HEK293 (cell line): ENCODE results near the gene PDGFC.

ENCODE experiments used
- CTCF ChIA-PET: fragments of 350-600 bp; formaldehyde crosslinking; extraction: SDS; loops from one replicate; lab custom pipeline; 2021; ENCODE audit warnings: antibody characterized with exemption; lab: Yijun Ruan, JAX
- POLR2A ChIA-PET: fragments of 300-600 bp; formaldehyde crosslinking; extraction: SDS; loops from one replicate; lab custom pipeline; 2020; ENCODE audit warnings: antibody characterized with exemption, inconsistent platforms; lab: Yijun Ruan, JAX
- H3K27ac ChIP-seq: fragments of 200-500 bp; sonication (Bioruptor generic); 2 replicates; pipeline ENCODE4 v1.5.1; 2014; ENCODE audit warnings: low read depth, low read length, control low read depth, inconsistent platforms; ENCODE audit errors: extremely low read depth
- H3K36me3 ChIP-seq, 2 experiments: fragments of 200-500 bp in 1 of 2; sonication (Bioruptor generic) in 1 of 2; 1 replicate in 1 of 2; 2 replicates in 1 of 2; pipeline ENCODE4 v1.5.1; 2014 to 2017; ENCODE audit warnings: inconsistent platforms in 2 of 2, low read length in 2 of 2; ENCODE audit not compliant: control insufficient read depth in 2 of 2, insufficient read depth in 1 of 2
- H3K4me1 ChIP-seq: fragments of 200-500 bp; sonication (Bioruptor generic); 2 replicates; pipeline ENCODE4 v1.5.1; 2014; ENCODE audit warnings: mild to moderate bottlenecking, low read length, inconsistent platforms; ENCODE audit not compliant: control insufficient read depth, insufficient read depth
- H3K4me3 ChIP-seq: 2 replicates; pipeline ENCODE4 v1.5.1; 2011; ENCODE audit warnings: low read depth, mild to moderate bottlenecking, control low read depth, low read length, moderate library complexity
- H3K9me3 ChIP-seq: fragments of 200-500 bp; sonication (Bioruptor generic); 2 replicates; pipeline ENCODE4 v1.5.1; 2014; ENCODE audit warnings: low read depth, low read length, inconsistent platforms; ENCODE audit not compliant: control insufficient read depth, insufficient read depth
- KLF8 ChIP-seq: fragments of 450-650 bp; formaldehyde crosslinking; IDR thresholded peaks from 2 replicates; pipeline ENCODE4 v1.5.1; 2016; ENCODE audit warnings: missing biosample characterization, missing genetic modification characterization
- MEIS1 ChIP-seq: sonication (generic); formaldehyde crosslinking; IDR thresholded peaks from 2 replicates; pipeline ENCODE4 v1.8.1; 2022; ENCODE audit warnings: missing genetic modification reagents, mild to moderate bottlenecking, borderline replicate concordance
- MZF1 ChIP-seq: fragments of 450-650 bp; formaldehyde crosslinking; IDR thresholded peaks from 2 replicates; pipeline ENCODE4 v1.5.1; 2017; ENCODE audit warnings: missing biosample characterization, missing genetic modification characterization, borderline replicate concordance
- PRDM1 ChIP-seq: fragments of 450-650 bp; formaldehyde crosslinking; IDR thresholded peaks from 2 replicates; pipeline ENCODE4; 2016; ENCODE audit warnings: missing biosample characterization, missing genetic modification characterization
- PRDM10 ChIP-seq: fragments of 450-650 bp; formaldehyde crosslinking; IDR thresholded peaks from 2 replicates; pipeline ENCODE4 v1.5.1; 2016; ENCODE audit warnings: missing biosample characterization, missing genetic modification characterization
- SP3 ChIP-seq: fragments of 450-650 bp; formaldehyde crosslinking; IDR thresholded peaks from 2 replicates; pipeline ENCODE4 v1.5.1; 2016; ENCODE audit warnings: missing biosample characterization, missing genetic modification characterization
- WT1 ChIP-seq: fragments of 450-650 bp; formaldehyde crosslinking; IDR thresholded peaks from 2 replicates; pipeline ENCODE4 v1.5.1; 2016; ENCODE audit warnings: missing biosample characterization, missing genetic modification characterization
- ZNF114 ChIP-seq: fragments of 450-650 bp; formaldehyde crosslinking; IDR thresholded peaks from 2 replicates; pipeline ENCODE4 v1.5.0; 2017; ENCODE audit warnings: missing biosample characterization, missing genetic modification characterization
- ZNF155 ChIP-seq: fragments of 450-650 bp; formaldehyde crosslinking; IDR thresholded peaks from 2 replicates; pipeline ENCODE4 v1.5.1; 2016; ENCODE audit warnings: missing biosample characterization, missing genetic modification characterization
- ZNF214 ChIP-seq: fragments of 450-650 bp; formaldehyde crosslinking; IDR thresholded peaks from 2 replicates; pipeline ENCODE4 v1.5.1; 2017; ENCODE audit warnings: missing biosample characterization, mild to moderate bottlenecking, missing genetic modification characterization, borderline replicate concordance
- ZNF311 ChIP-seq: fragments of 450-650 bp; formaldehyde crosslinking; IDR thresholded peaks from 2 replicates; pipeline ENCODE4 v1.5.1; 2017; ENCODE audit warnings: missing biosample characterization, missing genetic modification characterization, borderline replicate concordance
- ZNF558 ChIP-seq: fragments of 450-650 bp; formaldehyde crosslinking; IDR thresholded peaks from 2 replicates; pipeline ENCODE4 v1.5.1; 2016; ENCODE audit warnings: missing biosample characterization, missing genetic modification characterization
- ZNF560 ChIP-seq: fragments of 450-650 bp; formaldehyde crosslinking; IDR thresholded peaks from 2 replicates; pipeline ENCODE4 v1.5.1; 2017; ENCODE audit warnings: missing biosample characterization, missing genetic modification characterization, borderline replicate concordance
- ZNF561 ChIP-seq: fragments of 450-650 bp; IDR thresholded peaks from 2 replicates; pipeline ENCODE4 v1.5.1; 2018; ENCODE audit warnings: missing biosample characterization, missing genetic modification characterization, borderline replicate concordance
- ZNF776 ChIP-seq: fragments of 450-650 bp; formaldehyde crosslinking; IDR thresholded peaks from 2 replicates; pipeline ENCODE4 v1.5.0; 2017; ENCODE audit warnings: missing biosample characterization, missing genetic modification characterization, borderline replicate concordance
- ZXDB ChIP-seq: fragments of 450-650 bp; formaldehyde crosslinking; IDR thresholded peaks from 2 replicates; pipeline ENCODE4 v1.5.1; 2016; ENCODE audit warnings: missing biosample characterization, missing genetic modification characterization
- TF ChIP-seq, protein P1 (sequence below): fragments of 450-650 bp; formaldehyde crosslinking; IDR thresholded peaks from 2 replicates; pipeline ENCODE4 v1.5.1; 2016; ENCODE audit warnings: missing biosample characterization, missing genetic modification characterization
- TF ChIP-seq, protein P2 (sequence below): fragments of 450-650 bp; formaldehyde crosslinking; IDR thresholded peaks from 2 replicates; pipeline ENCODE4 v1.5.1; 2017; ENCODE audit warnings: missing biosample characterization, missing genetic modification characterization

Gene PDGFC

GRCh38 chr4:156886481-156886880 is 85.1 kb downstream of the PDGFC start:
- Histone ChIP-seq H3K36me3 (no peaks in the 10 kb centered on the region), H3K27ac (no peak overlapping the region), H3K4me1 (no peaks in the 10 kb centered on the region)
- no peak for TF ChIP-seq ZNF558 (tag by site-specific recombination)
- TF ChIP-seq, all 188 proteins: peak for 0
- ChIA-PET POLR2A (no interaction called here), CTCF (no interaction called here)
- H3K9me3 ChIP-seq: no peaks in the 10 kb centered on the region
- H3K4me3 ChIP-seq: no peak overlapping the region

DNA sequence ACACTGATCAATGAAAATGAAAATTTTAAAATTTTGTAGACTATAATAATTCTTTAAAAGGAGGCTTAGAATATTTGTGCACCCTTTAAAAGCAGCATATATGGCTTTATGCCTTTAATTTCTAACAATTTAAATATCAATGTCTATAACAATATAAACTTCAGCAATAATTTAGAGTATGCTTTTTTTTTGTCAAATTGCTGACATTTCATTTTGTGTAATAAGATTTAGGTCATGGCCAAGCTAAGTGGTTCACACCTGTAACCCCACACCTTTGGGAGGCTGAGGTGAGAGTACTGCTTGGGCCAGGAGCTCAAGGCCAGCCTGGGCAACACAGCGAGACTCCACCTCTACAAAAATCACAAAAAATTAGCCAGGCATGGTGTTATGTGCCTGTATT is 86.2 kb downstream of the PDGFC start:
- no peaks in the 10 kb centered on the region for H3K4me1 ChIP-seq
- H3K9me3 ChIP-seq: no peaks in the 10 kb centered on the region
- no peaks in the 10 kb centered on the region for H3K36me3 ChIP-seq
- no peak overlapping the region for H3K27ac ChIP-seq
- ChIA-PET POLR2A (no interaction called here), CTCF (interaction anchor here (1.5 kb wide), 1 partner anchor 12 kb away, joined by 3 read pairs; no protein-coding TSS in a partner anchor)
- H3K4me3 ChIP-seq: no peak overlapping the region
- no peak for TF ChIP-seq WT1 (tag by site-specific recombination)
- no peak for TF ChIP-seq ZNF214 (tag by site-specific recombination)
- no peak for TF ChIP-seq PRDM10 (tag by site-specific recombination)
- TF ChIP-seq, protein P1, sequence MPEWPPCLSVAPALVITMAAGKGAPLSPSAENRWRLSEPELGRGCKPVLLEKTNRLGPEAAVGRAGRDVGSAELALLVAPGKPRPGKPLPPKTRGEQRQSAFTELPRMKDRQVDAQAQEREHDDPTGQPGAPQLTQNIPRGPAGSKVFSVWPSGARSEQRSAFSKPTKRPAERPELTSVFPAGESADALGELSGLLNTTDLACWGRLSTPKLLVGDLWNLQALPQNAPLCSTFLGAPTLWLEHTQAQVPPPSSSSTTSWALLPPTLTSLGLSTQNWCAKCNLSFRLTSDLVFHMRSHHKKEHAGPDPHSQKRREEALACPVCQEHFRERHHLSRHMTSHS (tag by site-specific recombination): no peak

- POLR2A ChIA-PET: no interaction called here
- CTCF ChIA-PET: interaction anchor here (0.5 to 1.5 kb wide), 2 partner anchors 11 to 71 kb away, joined by 3 to 4 read pairs; no protein-coding TSS in a partner anchor
Observed at GRCh38 chr4:156884183-156884582, 87.4 kb downstream of the PDGFC start.

DNA sequence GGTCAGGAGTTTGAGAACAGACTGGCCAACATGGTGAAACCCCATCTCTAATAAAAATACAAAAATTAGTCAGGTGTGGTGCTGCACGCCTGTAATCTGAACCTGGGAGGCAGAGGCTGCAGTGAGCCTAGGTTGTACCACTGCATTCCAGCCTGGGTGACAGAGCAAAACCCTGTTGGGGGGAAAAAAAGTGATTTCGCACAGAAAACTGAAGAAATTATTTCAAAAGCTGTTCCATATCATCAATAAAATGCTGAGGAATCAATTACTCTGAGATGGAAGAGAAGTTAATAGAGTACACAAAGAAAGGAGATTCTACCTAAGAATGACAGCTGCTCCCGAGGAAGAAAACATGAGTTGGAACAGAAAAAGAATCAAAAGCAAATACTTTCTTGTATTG is 95.9 kb downstream of the PDGFC start:
- CTCF ChIA-PET: interaction anchor here (0.5 kb wide), 1 partner anchor 370 kb away, joined by 3 read pairs; no protein-coding TSS in a partner anchor

More at GRCh38 chr4:156884183-156884582, 87.4 kb downstream of the PDGFC start:
- no peaks in the 10 kb centered on the region for H3K36me3 ChIP-seq
- no peak overlapping the region for H3K27ac ChIP-seq
- TF ChIP-seq MZF1 (tag by site-specific recombination) (no peak), PRDM1 (tag by site-specific recombination) (no peak), ZNF311 (tag by site-specific recombination) (no peak), ZNF155 (tag by site-specific recombination) (no peak), MEIS1 (CRISPR knock-in tag) (no peak), ZNF560 (tag by site-specific recombination) (no peak), KLF8 (no peak), ZNF114 (no peak), ZNF776 (tag by site-specific recombination) (no peak), ZNF561 (no peak), SP3 (tag by site-specific recombination) (no peak)
- TF ChIP-seq, protein P2, sequence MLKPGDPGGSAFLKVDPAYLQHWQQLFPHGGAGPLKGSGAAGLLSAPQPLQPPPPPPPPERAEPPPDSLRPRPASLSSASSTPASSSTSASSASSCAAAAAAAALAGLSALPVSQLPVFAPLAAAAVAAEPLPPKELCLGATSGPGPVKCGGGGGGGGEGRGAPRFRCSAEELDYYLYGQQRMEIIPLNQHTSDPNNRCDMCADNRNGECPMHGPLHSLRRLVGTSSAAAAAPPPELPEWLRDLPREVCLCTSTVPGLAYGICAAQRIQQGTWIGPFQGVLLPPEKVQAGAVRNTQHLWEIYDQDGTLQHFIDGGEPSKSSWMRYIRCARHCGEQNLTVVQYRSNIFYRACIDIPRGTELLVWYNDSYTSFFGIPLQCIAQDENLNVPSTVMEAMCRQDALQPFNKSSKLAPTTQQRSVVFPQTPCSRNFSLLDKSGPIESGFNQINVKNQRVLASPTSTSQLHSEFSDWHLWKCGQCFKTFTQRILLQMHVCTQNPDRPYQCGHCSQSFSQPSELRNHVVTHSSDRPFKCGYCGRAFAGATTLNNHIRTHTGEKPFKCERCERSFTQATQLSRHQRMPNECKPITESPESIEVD: no peak
- H3K4me3 ChIP-seq: no peak overlapping the region
- H3K9me3 ChIP-seq: no peaks in the 10 kb centered on the region
- peaks cover 4% of the 10 kb centered on the region; the same call in 1 of the 2 replicates for H3K4me1 ChIP-seq

More for the DNA sequence above, 95.9 kb downstream of the PDGFC start:
- Histone ChIP-seq H3K4me3 (no peak overlapping the region), H3K4me1 (peaks cover 10% of the 10 kb centered on the region)
- peak; percentile 54; the same call in 1 of the 2 replicates for TF ChIP-seq PRDM10 (tag by site-specific recombination)
- no peak for TF ChIP-seq ZXDB (tag by site-specific recombination)
- TF ChIP-seq, all 188 proteins: peak for 1
- POLR2A ChIA-PET: no interaction called here
- H3K36me3 ChIP-seq: no peaks in the 10 kb centered on the region
- no peak overlapping the region for H3K27ac ChIP-seq
- H3K9me3 ChIP-seq: no peaks in the 10 kb centered on the region
